GM12801 (cell line): ENCODE measurements around the gene DSG1.

Experiments
- CTCF ChIP-seq: IDR thresholded peaks from one replicate; pipeline ENCODE4 v1.5.1; 2011; ENCODE audit warnings: control low read depth; ENCODE audit not compliant: insufficient read length; ENCODE audit errors: extremely low read depth

The DSG1 gene

GRCh38 chr18:31354990-31355389, 37.0 kb downstream of the DSG1 start:
- no peak for TF ChIP-seq CTCF

GRCh38 chr18:31356025-31356424, 38.1 kb downstream of the DSG1 start:
- no peak for TF ChIP-seq CTCF

GRCh38 chr18:31364190-31364589, 46.2 kb downstream of the DSG1 start:
- no peak for TF ChIP-seq CTCF

GRCh38 chr18:31369478-31369877, 51.5 kb downstream of the DSG1 start:
- TF ChIP-seq CTCF: no peak

- no peak for TF ChIP-seq CTCF
Observed at GRCh38 chr18:31371989-31372388, 54.0 kb downstream of the DSG1 start.

GRCh38 chr18:31373641-31374040, 55.7 kb downstream of the DSG1 start:
- TF ChIP-seq CTCF: no peak

GRCh38 chr18:31376477-31376876, 58.5 kb downstream of the DSG1 start, which contains the start of gene DSG4:
TSS of gene DSG4 (plus strand) at chr18:31376777. CDS start at chr18:31376912, 135 bp downstream.
- TF ChIP-seq CTCF: no peak

GRCh38 chr18:31380912-31381311, 63.0 kb downstream of the DSG1 start:
- no peak for TF ChIP-seq CTCF
